ENCODE results near the gene DEGS1. TPM values are rescaled to one million over a fixed set of nuclear protein-coding genes. Genes with fewer than 3 reads are reported as not detected.

DEGS1 gene
- total RNA-seq, 1 donor from 2014 or later: 42.2 TPM

- intact Hi-C loops (cut with micrococcal nuclease): no loop called here
- no peaks in the 10 kb centered on the region for H3K9me3 ChIP-seq (replicated peaks)
- DNase-seq: no peak
- no peaks in the 10 kb centered on the region for H3K27me3 ChIP-seq (ENCODE audit: low read depth)
- H3K4me3 ChIP-seq: no peak overlapping the region
- TF ChIP-seq CTCF (IDR thresholded peaks at IDR 0.05; ENCODE audit: borderline replicate concordance): no peak
- H3K36me3 ChIP-seq: peaks cover 19% of the 10 kb centered on the region
- H3K27ac ChIP-seq (replicated peaks): no peak overlapping the region
- no peaks in the 10 kb centered on the region for H3K4me1 ChIP-seq
Measured at GRCh38 chr1:224238212-224238611, 55.2 kb downstream of the DEGS1 start.

- peaks cover 16% of the 10 kb centered on the region for H3K36me3 ChIP-seq
- DNase-seq: no peak
- no peaks in the 10 kb centered on the region for H3K4me1 ChIP-seq
- no peaks in the 10 kb centered on the region for H3K27me3 ChIP-seq (ENCODE audit: low read depth)
- intact Hi-C loops (cut with micrococcal nuclease): no loop called here
- no peak overlapping the region for H3K27ac ChIP-seq (replicated peaks)
- H3K4me3 ChIP-seq: no peak overlapping the region
- TF ChIP-seq CTCF (IDR thresholded peaks at IDR 0.05; ENCODE audit: borderline replicate concordance): no peak
- no peaks in the 10 kb centered on the region for H3K9me3 ChIP-seq (replicated peaks)
Measured at GRCh38 chr1:224238756-224239155, 55.7 kb downstream of the DEGS1 start.

Other genes with a start within 250 kb of the DEGS1 start
- gene FBXO28, start 69.1 kb upstream of the DEGS1 start, total RNA-seq: 18.8 TPM
- 10.3 TPM for gene NVL, start 146.9 kb downstream of the DEGS1 start, total RNA-seq
- 28.5 TPM for gene CNIH4, start 173.6 kb downstream of the DEGS1 start, total RNA-seq

Data from left ventricle myocardium inferior (tissue), 1 donor.